ENCODE data around the gene CDH10. TPM values are rescaled to one million over a fixed set of nuclear protein-coding genes. Genes with fewer than 3 reads are reported as not detected.

CDH10 gene
- total RNA-seq, 4 donors from 2014 or later: 1.2 TPM; not detected in 3

DNA sequence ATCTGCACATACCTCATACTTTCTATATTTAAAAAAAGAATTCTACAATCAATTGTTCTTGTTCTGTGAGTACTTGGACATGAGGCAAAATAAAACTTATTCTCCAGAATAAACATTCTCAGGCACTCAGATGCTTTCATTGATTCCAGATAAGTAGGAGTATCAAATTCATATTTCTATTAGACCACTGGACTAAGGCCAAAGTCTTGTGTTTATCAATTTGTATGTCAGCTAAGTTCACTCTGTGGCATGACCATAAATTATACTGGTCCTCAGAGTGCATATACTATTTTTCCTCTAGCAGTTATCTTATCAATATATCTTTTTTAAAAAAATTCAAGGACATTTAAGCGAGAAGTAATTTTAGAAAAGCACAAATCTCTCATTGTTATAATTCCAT lies 28.2 kb downstream of the CDH10 start:
- H3K36me3 ChIP-seq: no peaks in the 10 kb centered on the region
- H3K4me3 ChIP-seq: no peak overlapping the region
- H3K27me3 ChIP-seq: no peaks in the 10 kb centered on the region
- H3K9me3 ChIP-seq: no peaks in the 10 kb centered on the region
- TF ChIP-seq, protein P1, sequence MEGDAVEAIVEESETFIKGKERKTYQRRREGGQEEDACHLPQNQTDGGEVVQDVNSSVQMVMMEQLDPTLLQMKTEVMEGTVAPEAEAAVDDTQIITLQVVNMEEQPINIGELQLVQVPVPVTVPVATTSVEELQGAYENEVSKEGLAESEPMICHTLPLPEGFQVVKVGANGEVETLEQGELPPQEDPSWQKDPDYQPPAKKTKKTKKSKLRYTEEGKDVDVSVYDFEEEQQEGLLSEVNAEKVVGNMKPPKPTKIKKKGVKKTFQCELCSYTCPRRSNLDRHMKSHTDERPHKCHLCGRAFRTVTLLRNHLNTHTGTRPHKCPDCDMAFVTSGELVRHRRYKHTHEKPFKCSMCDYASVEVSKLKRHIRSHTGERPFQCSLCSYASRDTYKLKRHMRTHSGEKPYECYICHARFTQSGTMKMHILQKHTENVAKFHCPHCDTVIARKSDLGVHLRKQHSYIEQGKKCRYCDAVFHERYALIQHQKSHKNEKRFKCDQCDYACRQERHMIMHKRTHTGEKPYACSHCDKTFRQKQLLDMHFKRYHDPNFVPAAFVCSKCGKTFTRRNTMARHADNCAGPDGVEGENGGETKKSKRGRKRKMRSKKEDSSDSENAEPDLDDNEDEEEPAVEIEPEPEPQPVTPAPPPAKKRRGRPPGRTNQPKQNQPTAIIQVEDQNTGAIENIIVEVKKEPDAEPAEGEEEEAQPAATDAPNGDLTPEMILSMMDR (IDR thresholded peaks at IDR 0.05): no peak
- H3K4me1 ChIP-seq: no peaks in the 10 kb centered on the region
- no peak for DNase-seq (ENCODE audit: low spot score in 2 of 2)
- no peak overlapping the region for H3K27ac ChIP-seq
- 78 to 79% methylated on average over 1 of the region's 1 CpG for WGBS, 2 donors

DNA sequence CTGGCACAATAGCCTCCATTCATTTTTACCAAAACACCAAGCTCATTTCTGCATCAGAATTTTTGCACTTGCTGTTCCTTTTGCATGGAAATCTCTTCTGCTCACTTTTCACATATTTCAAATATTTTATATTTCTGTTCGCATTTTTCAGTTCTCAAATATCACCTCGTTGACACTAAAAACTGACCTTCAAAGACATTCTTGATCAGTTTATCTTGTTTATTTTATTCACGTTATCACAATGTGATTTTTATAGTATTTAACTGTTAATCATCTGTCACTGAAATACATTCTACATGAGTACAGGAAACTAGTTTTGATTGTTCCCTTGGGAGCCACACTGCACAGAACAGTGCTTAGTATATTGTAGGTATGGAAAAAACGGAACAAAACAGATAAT lies 29.6 kb downstream of the CDH10 start:
- DNase-seq (ENCODE audit: low spot score in 2 of 2): no peak
- 39 to 47% methylated on average over 4 of the region's 4 CpGs for WGBS, 2 donors
- Histone ChIP-seq H3K36me3 (no peaks in the 10 kb centered on the region), H3K27ac (no peak overlapping the region), H3K27me3 (no peaks in the 10 kb centered on the region), H3K9me3 (no peaks in the 10 kb centered on the region), H3K4me3 (no peak overlapping the region), H3K4me1 (no peaks in the 10 kb centered on the region)
- TF ChIP-seq, protein P1 (IDR thresholded peaks at IDR 0.05): no peak
- no peak for TF ChIP-seq EP300 (IDR thresholded peaks at IDR 0.05)

DNA sequence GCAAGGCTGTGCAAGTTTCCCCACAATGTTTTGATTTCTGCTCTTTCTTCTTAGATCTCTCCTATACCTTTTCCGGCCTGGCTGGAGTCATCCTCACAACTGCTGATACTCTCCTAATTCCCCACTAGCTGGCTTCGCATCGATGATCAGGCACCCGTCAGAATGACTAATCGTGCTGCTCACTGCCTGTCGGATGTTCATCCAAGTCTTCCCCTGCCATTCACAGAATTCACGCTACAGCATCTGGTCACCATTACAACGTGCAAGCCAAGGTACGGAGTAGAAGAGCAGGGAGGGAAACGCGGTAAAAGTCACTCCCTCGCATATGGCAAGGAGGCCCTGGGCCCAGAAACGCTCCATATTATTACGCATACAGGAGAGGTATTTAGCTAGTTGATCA lies 35.1 kb downstream of the CDH10 start:
- 93 to 95% methylated on average over 14 of the region's 14 CpGs for WGBS, 2 donors
- Histone ChIP-seq H3K9me3 (no peaks in the 10 kb centered on the region), H3K27me3 (no peaks in the 10 kb centered on the region), H3K4me1 (no peaks in the 10 kb centered on the region), H3K36me3 (no peaks in the 10 kb centered on the region), H3K27ac (no peak overlapping the region), H3K4me3 (no peak overlapping the region)
- TF ChIP-seq, protein P1 (IDR thresholded peaks at IDR 0.05): no peak
- TF ChIP-seq EP300 (IDR thresholded peaks at IDR 0.05) (no peak), POLR2A (IDR thresholded peaks at IDR 0.05) (no peak)
- no peak for DNase-seq (ENCODE audit: low spot score in 2 of 2)

DNA sequence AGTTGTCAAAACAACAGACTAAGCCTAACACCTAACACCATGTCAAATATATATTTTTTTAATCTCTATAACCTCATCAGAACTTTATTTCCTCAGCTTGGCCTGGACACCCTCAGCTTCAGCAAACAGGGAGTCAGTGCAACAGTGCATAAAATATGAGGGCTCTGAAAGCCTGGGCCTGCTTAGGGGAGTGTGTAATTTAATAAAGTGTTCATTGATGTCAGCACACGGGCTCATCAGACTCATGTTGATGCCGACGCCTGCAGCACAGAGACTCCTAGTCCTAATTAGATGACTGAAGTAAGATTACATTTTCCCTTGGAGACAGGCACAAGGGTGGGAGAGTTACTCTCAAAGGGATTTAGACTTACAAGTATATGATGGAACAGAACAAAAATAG lies 37.8 kb downstream of the CDH10 start:
- Histone ChIP-seq H3K36me3 (no peaks in the 10 kb centered on the region), H3K4me3 (no peak overlapping the region), H3K4me1 (no peaks in the 10 kb centered on the region), H3K27me3 (no peaks in the 10 kb centered on the region), H3K9me3 (no peaks in the 10 kb centered on the region), H3K27ac (no peak overlapping the region)
- WGBS, 2 donors: 32 to 33% methylated on average over 3 of the region's 3 CpGs
- TF ChIP-seq POLR2A (IDR thresholded peaks at IDR 0.05) (no peak), EP300 (IDR thresholded peaks at IDR 0.05) (no peak)
- TF ChIP-seq, protein P1 (IDR thresholded peaks at IDR 0.05): no peak
- no peak for DNase-seq (ENCODE audit: low spot score in 2 of 2)

DNA sequence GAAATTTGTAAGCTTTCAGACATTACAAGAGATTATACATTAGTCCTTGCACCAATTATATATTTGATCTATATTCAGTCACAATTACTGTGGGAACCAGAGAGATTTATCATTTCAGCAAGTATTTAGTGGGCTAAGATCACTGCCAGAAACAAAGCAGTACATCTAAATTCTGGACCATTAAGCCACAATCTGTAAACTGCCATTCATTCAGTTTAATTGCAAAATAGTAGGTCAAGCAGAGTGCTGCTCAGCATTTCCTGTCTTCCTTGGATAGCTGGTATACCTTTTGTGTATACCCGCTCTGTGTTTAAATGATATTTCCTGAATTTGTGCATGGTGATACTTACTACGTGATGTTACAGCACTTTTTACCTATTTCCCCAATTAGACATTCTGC lies 42.6 kb downstream of the CDH10 start:
- H3K9me3 ChIP-seq: no peaks in the 10 kb centered on the region
- no peaks in the 10 kb centered on the region for H3K27me3 ChIP-seq
- no peak overlapping the region for H3K27ac ChIP-seq
- 57 to 86% methylated on average over 2 of the region's 2 CpGs for WGBS, 2 donors
- no peak overlapping the region for H3K4me3 ChIP-seq
- TF ChIP-seq, protein P1 (IDR thresholded peaks at IDR 0.05): no peak
- no peak for TF ChIP-seq EP300 (IDR thresholded peaks at IDR 0.05)
- no peak for TF ChIP-seq POLR2A (IDR thresholded peaks at IDR 0.05)
- H3K4me1 ChIP-seq: no peaks in the 10 kb centered on the region
- DNase-seq (ENCODE audit: low spot score in 2 of 2): no peak
- H3K36me3 ChIP-seq: no peaks in the 10 kb centered on the region

All from tibial nerve (tissue), 4 donors.